NCI-H345 (cell line): ENCODE measurements around the gene PLXNB2.
A peak's percentile ranks its signal among the peaks of the same experiment; 100 is the strongest.

Experiments used
- DNase-seq: peaks from one replicate; lab custom pipeline; 2025; lab: John Stamatoyannopoulos, UW

Gene PLXNB2

DNA sequence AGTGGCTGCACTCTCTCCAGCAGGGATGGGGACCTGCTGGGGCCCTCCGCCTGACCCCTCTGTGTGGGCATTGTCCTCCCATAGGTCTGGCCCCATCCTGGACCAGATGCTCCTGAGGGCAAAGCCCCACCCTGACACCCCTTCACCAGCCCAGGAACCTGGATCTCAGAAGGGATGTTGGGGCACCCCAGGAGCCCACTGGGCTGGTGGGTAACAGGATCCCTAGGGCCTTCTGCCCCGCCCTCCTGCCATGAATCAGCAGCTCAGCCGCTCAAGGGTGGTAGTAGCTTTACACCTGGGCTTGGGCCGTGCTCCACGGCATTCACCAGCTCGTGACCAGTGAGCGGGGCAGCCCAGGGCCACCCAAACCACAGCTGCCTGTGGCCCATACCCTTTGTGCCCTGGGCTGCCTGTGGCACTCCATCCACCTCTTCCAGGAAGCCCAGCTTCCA lies 45.0 kb downstream of the PLXNB2 start:
- DNase-seq, result no peak

DNA sequence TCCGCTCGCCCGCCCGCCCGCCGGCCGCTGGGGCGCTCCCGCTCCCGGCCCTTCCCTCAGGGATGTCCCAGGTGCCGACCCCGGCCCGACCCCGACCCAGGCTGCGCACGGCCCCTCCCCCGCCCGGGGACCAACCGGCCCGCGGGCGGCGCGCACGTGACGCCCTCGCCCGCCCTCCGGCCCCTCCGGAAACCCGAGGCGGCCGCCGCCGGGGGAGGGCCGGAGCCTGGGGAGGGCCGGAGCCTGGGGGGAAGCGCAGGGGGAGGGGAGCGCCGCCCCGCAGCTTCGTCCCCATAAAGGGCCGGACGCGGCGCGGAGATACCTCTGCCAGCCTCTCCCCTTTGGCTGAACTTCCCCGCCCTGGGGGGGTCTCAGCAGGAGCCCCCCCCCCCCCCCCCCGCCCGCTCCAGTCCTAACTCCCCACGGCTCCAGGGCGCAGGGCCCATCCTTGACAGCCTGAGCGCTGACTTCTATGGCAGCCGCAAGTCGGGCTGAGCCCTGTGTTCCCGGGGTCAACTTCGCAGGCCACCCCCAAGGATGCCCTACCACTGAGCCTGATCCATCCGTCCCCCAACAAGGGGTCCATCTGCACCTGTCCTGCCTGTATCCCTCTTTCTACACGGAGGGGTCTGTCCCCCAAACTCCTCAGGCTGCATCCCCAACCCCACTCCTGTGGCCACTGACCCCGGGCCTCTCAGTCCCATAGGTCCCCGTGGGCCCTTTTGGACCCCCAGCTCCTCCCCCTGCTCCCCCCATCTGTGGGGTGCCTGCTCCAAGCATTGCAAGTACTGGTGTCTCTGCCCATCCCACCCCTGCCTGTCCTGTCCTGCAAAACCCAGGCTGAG lies 45.6 kb downstream of the PLXNB2 start, which contains the start of gene MAPK12:
Gene MAPK12, minus strand, starts transcription at position 69 of the 845 bp plus-strand sequence. CDS start 174 bp downstream, outside the sequence.
- DNase-seq, result no peak

DNA sequence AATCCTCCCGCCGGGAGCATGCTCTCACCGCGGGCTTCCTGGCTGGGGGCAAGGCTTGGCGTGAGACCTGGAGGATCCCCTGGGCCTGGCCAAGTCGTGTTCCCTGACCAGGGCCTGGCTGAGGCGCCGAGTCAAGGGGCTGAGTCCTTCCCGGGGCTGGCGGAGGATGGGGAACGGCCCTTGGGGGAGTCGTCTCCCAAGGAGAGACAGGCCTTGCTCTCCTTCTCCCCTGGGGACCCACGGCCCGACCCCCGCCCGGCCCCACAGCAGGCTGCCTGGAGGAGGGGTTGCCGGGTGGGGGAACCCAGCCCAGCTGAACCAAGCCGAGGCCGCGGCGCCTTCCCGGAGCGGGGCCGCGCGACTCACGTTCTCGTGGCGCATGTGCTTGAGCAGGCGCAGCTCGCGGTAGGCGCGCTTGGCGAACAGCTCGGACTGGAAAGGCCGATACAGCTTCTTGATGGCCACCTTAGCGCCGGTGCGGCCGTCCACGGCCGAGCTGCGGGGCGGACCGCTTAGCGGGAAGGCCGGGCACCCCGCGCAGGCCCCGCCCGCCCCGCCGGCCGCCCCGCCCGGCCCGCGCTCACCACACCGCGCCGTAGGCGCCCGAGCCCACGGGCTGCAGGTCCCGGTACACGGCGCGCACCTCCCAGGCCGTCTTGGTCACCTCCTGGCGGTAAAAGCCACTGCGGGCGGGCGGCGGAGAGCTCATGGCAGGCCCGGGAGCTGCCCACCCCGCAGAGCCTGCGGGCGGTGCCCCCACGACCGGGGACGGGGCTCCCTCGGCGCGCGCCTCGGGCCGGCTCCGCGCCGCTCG lies 46.4 kb downstream of the PLXNB2 start:
- DNase-seq, result peak; percentile 27

DNA sequence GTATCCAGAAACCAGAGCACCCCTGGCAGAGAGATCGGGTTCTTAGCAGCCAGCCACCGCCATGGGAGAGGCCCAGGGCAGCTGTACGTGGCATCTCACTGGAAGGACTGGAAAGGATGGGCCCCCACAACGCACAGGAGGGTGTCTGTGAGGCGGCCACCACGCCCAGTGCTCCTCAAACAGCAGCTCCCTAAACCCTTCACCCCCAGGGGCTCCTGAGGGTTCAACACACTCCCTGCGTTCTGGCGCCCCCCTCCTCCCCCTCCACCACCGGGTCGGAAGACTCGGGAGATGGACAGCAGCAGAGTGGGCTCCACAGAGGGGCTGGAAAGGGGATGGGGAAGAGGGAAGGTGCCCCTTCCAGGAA lies 47.0 kb downstream of the PLXNB2 start:
- no peak for DNase-seq

DNA sequence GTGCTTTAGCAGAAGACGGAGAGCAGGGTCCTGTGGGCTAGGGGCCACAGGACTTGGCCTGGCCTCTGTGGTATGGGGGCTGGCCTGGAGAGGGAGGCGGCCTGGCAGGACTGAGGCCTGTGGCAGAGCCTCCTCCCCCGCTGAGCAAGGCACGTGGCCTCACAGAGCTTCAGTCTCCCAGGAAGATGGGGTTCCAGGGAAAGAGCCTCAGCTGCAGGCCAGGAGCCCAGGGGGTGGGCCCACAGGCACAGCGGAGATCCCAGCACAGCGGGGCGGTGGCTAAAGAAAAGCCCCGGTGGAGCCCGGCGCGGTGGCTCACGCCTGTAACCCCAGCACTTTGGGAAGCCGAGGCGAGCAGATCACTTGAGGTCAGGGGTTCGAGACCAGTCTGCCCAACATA lies 48.1 kb downstream of the PLXNB2 start:
- DNase-seq, result no peak

DNA sequence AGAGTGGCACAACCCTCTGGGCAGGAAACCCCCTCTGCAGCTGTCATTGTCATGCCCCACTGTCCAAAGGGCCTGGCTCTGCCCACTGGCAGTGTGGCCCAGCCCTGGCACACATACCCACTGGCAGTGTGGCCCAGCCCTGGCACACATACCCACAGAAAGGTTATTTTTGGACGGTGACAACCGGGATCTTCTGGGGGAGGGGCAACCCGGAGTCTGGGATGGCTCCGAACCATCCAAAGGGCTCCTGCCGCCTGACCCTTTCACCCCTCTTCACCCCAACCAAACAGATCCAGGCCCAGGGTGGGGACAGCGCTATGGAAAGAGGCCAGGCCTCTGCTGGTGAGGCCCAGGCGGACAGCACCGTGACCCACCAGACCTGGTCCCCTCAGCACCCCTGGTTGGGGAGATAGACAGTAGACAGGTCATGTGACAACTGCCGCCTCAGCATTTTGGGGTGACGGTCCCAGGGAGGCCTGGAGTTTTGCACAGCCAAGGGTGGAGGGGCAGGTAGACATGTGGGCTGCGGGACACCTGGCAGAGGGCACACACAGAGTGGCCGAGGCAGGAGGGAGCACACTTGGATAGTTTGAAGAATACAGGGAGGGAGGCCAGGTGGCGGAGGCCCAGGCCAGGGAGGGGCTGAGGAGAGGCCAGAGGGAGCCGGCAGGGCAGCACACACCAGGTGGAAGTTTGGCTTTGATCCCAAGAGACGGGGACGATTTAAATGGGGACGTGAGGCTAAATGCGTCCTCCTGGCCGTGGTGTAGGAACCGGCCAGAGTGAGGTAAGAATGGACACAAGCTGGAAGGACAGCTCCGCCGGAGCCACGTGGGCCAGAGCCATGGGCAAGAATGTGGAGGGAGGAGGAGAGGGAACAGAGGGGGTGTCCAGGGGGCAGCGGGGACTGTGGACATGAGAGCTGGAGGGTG lies 48.8 kb downstream of the PLXNB2 start:
- no peak for DNase-seq

DNA sequence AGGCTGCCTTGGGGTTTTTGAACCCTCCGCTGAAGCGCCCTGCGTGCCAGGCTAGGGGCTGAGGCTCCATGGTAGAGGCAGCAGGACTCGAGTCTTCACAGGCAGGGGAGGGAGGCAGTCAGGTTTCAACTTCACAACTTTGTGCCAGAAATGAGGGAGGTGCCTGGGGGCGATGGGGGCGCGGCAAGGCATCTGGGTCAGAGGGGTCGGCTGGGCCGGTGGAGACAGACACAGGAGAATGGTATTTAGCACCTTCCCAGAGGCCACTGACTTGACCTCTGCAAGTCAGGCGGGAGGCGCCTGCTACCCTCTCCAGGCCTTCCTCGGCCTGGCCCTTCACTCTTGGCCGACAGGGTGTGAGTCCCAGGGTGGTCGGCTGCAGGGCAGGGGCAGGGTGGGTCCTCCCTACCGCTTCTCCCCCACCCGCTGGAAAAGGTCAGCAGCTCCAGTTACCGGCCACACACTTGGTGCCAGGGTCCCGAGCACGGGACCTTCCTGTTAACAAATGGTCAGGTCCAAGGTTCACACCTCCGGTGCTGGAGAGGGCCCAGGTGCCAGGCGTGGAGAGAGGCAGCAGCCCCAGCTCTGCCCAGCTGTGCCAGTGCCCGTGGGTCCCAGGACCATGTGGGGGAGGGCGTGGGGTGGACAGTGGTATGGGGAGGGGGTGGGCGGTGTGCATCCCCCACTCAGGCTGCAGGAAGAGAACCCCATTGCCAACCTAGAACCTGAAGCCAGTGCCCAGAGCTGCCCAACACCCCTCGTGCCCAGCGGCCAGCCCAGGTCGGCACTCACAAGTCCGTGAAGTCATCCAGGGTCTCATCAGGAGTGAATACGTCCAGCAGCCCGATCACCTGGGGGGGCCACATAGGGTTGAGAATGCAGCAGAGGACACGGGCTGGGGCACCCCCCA lies 49.7 kb downstream of the PLXNB2 start:
- no peak for DNase-seq

DNA sequence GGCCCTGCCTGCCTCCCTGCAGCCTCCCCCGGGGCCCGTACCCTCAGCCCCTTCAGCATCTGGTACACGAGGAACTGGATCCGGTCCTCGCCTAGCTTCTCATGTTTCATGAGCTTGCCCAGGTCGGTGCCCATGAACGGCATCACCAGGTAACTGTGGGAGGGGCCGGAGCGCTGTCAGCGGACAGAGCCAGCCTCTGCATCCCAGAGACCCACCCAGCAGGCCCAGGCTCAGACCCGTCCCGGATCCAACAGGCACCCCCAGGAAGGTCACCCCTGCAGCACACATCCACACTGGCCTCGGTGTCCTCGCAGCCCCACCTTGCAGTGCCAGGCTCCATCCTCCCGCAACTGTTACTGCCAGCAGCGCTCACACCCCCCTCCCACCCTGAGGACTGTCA lies 50.4 kb downstream of the PLXNB2 start:
- DNase-seq, result no peak

DNA sequence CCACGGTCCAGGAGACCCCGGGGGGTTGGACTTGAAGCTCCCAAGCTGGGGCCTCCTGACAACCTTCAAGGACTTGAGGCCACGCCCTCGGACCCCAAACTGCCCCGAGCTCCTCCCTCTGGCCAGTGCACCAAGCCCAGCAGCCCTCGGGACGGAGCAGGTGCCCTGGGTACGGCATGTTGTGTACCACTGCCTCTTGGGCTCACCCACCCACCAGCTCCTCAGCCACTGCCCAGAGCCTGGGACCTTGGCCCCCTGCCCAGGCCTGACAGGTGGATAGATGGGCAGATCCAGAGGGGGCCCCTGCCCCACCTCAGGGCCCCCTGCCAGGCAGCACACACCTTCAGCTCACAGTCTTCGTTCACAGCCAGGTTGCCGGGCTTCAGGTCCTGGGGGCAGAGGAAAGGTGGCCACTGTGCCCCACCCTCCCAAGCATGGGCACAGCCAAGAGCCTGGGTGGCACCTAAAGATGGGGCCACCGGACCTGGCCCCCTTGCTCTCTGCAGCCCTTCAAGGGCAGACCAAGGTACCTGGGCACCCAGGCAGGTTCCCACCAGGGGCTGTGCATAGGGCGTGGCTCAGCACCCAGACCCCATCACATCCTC lies 51.1 kb downstream of the PLXNB2 start:
- DNase-seq, result no peak

DNA sequence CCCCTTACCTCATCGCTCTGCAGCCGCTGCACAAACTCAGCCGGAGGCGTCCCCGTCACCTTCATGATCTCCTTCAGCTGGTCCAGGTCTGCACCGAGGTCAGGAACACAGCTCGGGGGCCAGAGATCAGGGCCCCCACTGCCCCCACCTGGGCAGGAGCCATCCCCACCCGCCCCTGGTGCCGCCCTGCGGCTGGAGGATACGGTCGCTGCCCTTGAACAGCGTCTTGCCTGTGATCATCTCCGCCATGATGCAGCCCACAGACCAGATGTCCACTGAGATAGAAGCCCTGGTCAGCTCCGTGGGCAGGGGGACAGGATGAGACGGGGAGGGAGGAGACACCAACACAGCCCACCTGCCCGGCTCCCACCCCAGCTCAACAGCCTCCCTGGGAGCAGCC lies 51.8 kb downstream of the PLXNB2 start:
- DNase-seq, result no peak

DNA sequence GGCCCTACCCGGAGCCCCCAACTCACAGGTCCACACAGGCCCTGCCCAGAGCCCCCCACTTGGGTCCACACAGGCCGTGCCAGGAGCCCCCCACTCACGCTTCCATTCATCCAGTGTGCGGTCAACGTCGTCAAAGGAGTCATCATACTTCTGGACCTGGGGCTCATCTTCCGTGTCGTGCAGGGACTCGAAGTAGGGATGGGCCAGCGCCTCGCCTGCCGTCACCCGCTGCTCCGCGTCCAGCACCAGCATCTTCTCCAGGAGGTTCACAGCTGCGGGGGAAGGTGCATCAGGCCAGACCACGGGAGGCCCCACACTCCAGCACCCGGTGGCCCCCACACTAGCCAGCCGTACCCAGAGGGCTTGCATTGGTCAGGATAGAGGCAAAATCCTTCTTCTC lies 52.3 kb downstream of the PLXNB2 start:
- DNase-seq, result no peak

DNA sequence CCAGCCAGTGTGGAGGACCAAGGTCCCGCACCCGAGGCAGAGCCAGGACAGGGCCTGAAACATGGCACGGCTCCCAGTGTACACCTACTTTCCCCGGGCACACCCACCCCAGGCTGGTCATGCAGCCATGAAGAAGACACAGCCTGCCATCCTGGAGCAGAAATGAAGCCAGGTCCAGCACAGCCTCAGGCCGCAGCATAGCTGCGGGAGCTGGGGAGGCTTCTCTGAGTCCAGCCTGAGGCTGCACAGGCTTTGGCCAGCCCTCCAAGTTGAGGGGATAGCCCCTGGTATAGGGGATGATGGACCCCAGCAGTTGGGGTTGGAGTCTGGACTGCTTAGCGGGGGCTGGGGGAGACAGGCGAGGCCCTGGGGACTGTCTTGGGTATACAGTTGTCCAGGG lies 53.5 kb downstream of the PLXNB2 start:
- DNase-seq, result no peak

DNA sequence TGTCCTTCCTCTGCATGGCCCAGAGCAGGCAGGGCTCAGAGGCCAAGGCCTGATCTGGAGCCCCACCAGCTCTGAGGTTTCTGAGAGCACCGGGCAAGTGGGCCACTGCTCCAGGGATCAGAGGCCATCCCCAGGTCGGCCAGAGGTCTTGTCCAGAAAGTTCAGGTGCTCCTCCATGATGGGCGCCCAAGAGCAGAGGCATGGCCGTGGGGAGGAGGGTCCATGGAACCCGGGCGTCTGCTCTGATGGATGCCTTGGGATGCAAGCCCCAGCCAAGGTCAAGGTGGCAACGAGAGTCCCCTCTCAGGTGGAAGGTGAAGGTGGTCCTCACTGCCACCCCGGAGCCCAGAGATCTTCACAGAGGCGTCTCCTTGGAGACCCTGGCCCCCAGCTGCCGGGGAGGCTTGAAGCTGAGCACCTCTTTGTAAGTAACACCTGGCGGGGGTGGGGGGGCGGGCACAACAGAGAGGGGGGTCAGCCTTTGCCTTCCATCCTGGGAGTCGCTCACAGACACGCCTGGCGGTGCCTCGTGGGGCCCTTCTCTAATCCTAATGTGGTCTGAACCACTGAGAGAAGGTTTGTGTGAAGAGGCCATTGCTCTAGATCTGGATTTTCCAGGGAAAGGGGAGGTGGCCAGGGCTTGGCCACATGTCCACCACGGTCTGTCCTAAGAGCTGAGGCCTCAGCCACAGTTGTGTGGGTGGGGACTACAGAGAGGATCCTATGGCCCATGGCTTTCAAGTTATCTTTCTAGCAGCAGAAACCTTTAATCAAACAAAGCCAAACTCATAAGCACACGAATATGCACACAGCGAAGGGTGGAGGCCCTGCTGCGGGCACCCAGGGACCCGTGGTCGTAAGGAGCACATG lies 54.2 kb downstream of the PLXNB2 start:
- DNase-seq, result no peak

DNA sequence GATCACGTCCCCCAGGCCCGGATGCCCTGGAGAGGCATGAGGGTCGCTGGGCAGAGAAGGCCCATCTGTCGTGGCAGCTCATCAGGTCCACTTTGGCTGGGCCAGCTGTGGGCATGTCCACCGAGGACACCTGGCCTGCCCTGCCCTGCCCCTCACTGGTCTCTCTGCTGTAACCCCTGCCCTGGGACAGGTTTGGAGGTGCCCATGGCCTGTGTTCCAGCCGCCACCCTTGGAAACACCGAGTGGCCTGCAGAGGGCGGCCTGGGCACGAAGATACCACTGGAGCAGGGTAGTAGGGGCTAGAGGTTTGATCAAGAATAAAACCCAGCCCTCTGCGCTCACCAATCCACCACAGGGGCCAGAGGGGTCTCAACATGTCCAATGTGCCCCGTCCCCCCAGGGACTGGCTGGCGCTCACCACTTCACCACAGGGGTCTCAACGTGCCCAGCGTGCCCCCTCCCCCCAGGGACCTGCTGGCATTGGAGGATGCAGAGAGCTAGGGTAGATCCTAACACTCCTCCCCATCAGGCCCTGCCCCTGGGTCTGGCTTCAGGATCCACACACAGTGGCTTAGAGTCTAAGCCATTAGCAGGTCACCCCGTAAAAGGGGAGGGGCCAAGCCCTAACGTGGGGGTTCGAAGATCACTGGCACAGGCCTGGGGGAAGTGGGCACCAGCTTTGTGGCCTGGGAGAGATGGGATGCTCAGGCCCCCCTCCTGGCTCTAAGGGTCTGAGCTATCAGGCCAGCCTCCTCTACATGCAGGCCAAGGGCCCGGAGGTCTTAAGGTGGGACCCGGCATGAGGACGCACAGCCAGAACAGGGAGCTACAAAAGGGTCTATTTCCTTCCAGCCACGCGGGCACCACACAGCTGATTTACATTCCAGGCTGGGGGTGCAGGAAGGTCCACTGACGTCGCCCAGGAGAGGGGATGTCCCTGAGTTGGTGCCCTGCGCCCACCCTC lies 55.1 kb downstream of the PLXNB2 start:
- peak; percentile 35 for DNase-seq

DNA sequence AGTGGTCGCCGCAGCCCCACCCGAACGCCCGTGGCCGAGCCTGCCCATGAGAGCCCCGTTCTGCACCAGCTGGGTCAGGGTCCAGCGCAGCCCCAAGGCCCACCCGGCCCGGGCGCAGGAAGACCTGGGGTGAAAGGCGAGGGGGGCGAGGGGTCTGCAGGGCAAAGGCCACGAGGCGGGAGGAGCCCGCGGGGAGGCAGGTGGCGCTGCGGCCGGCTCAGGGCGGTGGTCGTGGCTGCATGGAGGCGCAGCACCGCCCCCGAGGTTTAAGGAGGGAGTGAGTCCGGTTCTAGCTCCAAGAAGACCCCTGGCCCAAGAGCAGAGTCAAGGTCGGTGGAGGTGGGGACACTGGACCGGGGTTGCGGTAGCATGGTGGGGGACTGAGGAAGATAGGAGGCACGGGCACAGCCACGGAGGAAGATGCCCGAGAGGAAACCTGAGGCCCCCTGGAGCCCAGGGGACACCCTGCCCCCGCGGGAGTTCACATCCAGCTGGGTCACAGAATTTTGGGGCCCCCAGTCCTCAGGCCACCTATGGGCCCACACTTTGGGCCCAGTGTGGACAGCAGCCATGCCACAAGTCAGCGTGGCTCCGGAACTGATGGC lies 55.9 kb downstream of the PLXNB2 start:
- DNase-seq, result no peak

DNA sequence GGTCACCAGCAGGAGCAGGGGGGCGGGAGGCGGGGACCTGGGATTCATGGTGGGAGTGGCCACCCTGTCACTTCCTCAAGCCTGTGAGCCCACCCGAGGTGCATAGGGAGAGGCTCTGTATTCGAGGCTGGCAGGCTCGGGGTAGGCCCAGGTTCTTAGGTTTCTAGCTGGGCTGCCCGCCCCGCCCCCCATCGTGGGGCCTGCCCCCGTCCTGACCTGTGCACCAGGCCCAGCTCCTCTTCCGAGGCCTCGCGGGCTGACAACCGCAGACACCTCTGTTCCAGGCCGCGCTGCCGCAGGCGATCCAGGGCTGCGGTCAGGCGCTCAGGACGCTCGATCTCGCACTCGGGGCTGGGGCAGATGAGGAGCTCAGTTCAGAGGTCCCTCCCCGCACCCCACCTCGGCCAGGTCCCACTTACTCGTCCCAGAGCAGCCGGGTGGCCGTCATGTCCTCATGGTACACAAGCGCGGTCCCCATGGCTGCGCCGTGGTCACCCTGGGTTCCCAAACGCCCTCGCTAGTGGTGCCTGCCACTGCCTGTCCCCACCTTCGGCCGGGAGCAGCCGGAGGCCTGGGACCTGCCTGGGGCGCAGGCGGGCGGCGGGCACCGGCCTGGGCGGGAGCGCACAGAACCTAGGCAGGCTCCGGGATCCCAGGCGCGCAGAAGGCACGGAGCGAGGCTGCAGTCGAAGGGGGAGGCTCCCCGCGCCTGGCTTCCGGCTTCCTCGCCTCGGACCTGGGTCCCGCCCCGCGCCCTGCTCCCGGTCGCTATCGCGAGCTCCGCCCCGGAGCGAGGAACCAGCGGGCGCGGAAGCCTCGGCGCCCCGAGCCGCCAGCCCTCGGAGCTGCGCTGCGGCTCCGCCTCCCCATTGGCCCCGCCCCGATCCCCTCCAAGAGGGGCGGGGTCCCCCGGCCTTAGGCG lies 56.6 kb downstream of the PLXNB2 start, which contains the start of gene HDAC10:
Gene HDAC10, minus strand, starts transcription at position 711 of the 922 bp plus-strand sequence. Its CDS starts 233 bp downstream, at position 478.
- DNase-seq, result peak; percentile 64

DNA sequence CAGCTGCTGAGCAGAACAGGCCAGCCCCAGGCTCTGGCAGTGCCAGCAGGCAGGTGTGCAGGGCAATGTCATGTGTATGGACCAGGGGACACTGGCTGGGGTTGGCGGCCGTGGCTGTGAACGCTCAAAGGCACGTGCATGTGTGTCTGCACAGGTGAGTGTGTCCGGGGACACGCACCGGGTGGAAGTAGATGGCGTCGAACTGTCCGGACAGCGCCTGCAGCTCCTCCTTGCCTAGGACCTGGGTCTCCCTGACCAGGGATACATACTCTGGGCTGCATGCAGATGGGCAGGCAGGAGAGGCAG lies 57.2 kb downstream of the PLXNB2 start:
- DNase-seq, result no peak
